H9 (cell line): ENCODE results near the gene CCR1. TPM values are rescaled to one million over a fixed set of nuclear protein-coding genes. Genes with fewer than 3 reads are reported as not detected.
A peak's percentile ranks its signal among the peaks of the same experiment; 100 is the strongest.

Experiments used
- DNase-seq: peaks from one replicate; pipeline ENCODE4 v3.0.0-alpha.2; 2017
- H2AFZ ChIP-seq: one replicate; pipeline ENCODE4 v1.6.1; 2013; ENCODE audit warnings: mild to moderate bottlenecking, low read length, control low read depth, moderate library complexity
- H2AK5ac ChIP-seq: 2 replicates; pipeline ENCODE4 v1.6.1; 2013; ENCODE audit warnings: low read length, control low read depth, mixed read lengths; ENCODE audit not compliant: insufficient read length
- H2BK120ac ChIP-seq: one replicate; pipeline ENCODE4 v1.6.1; 2013; ENCODE audit warnings: low read depth, mild to moderate bottlenecking, low read length, control low read depth, inconsistent platforms; ENCODE audit not compliant: poor library complexity, severe bottlenecking
- H2BK12ac ChIP-seq: 2 replicates; pipeline ENCODE4 v1.6.1; 2013; ENCODE audit warnings: low read length, control low read depth, mixed read lengths, low read depth; ENCODE audit not compliant: insufficient read length
- H2BK15ac ChIP-seq: 2 replicates; pipeline ENCODE4 v1.6.1; 2013; ENCODE audit warnings: low read depth, low read length, control low read depth
- H2BK20ac ChIP-seq: one replicate; pipeline ENCODE4 v1.6.1; 2013; ENCODE audit warnings: low read depth, mild to moderate bottlenecking, low read length, control low read depth, inconsistent platforms; ENCODE audit not compliant: poor library complexity, severe bottlenecking
- H2BK5ac ChIP-seq: 2 replicates; pipeline ENCODE4 v1.6.1; 2013; ENCODE audit warnings: low read length, control low read depth, mixed read lengths; ENCODE audit not compliant: insufficient read length
- H3K14ac ChIP-seq: 2 replicates; pipeline ENCODE4 v1.6.1; 2013; ENCODE audit warnings: low read length, control low read depth; ENCODE audit not compliant: insufficient read depth
- H3K18ac ChIP-seq: 2 replicates; pipeline ENCODE4 v1.6.1; 2013; ENCODE audit warnings: low read depth, mild to moderate bottlenecking, mixed read lengths, low read length, control low read depth; ENCODE audit not compliant: insufficient read length
- H3K23ac ChIP-seq: 2 replicates; pipeline ENCODE4 v1.6.1; 2013; ENCODE audit warnings: low read length, control low read depth, mixed read lengths, low read depth; ENCODE audit not compliant: insufficient read length
- H3K23me2 ChIP-seq: 2 replicates; pipeline ENCODE4 v1.6.1; 2013; ENCODE audit warnings: low read depth, mild to moderate bottlenecking, mixed read lengths, low read length, control low read depth; ENCODE audit not compliant: insufficient read length, poor library complexity, severe bottlenecking
- H3K27ac ChIP-seq: 2 replicates; pipeline ENCODE4 v1.5.1; 2013; ENCODE audit warnings: low read length, control low read depth, mixed read lengths, low read depth; ENCODE audit not compliant: insufficient read length
- H3K27me3 ChIP-seq: 2 replicates; pipeline ENCODE4 v1.6.1; 2013; ENCODE audit warnings: low read length, control low read depth, inconsistent platforms; ENCODE audit not compliant: insufficient read depth
- H3K4ac ChIP-seq: 2 replicates; pipeline ENCODE4 v1.6.1; 2013; ENCODE audit warnings: low read depth, mild to moderate bottlenecking, control low read depth, inconsistent platforms, low read length, moderate library complexity
- H3K4me1 ChIP-seq: 2 replicates; pipeline ENCODE4 v1.6.1; 2013; ENCODE audit warnings: low read length, control low read depth, inconsistent platforms; ENCODE audit not compliant: insufficient read depth
- H3K4me2 ChIP-seq: 2 replicates; pipeline ENCODE4 v1.6.1; 2013; ENCODE audit warnings: low read length, control low read depth, mixed read lengths; ENCODE audit not compliant: insufficient read length, insufficient read depth
- H3K56ac ChIP-seq: 2 replicates; pipeline ENCODE4 v1.6.1; 2013; ENCODE audit warnings: low read depth, mild to moderate bottlenecking, mixed read lengths, low read length, control low read depth; ENCODE audit not compliant: insufficient read length
- H3K79me1 ChIP-seq: 2 replicates; pipeline ENCODE4 v1.6.1; 2013; ENCODE audit warnings: low read depth, mild to moderate bottlenecking, moderate library complexity, low read length, control low read depth, inconsistent platforms; ENCODE audit not compliant: insufficient read depth, poor library complexity, severe bottlenecking
- H3K79me2 ChIP-seq: 2 replicates; pipeline ENCODE4 v1.6.1; 2013; ENCODE audit warnings: low read length, control low read depth, inconsistent platforms; ENCODE audit not compliant: insufficient read depth
- H3K9ac ChIP-seq: 2 replicates; pipeline ENCODE4 v1.6.1; 2013; ENCODE audit warnings: low read length, control low read depth, mixed read lengths; ENCODE audit not compliant: insufficient read length; ENCODE audit errors: extremely low read depth
- H3K9me3 ChIP-seq: one replicate; pipeline ENCODE4 v1.6.1; 2013; ENCODE audit warnings: low read depth, low read length, inconsistent platforms; ENCODE audit not compliant: control insufficient read depth
- H3T11ph ChIP-seq: one replicate; pipeline ENCODE4 v1.6.1; 2013; ENCODE audit warnings: mild to moderate bottlenecking, low read length, control low read depth, inconsistent platforms
- H4K20me1 ChIP-seq: one replicate; pipeline ENCODE4 v1.6.1; 2013; ENCODE audit not compliant: control insufficient read depth, insufficient read length, insufficient read depth
- H4K5ac ChIP-seq: 2 replicates; pipeline ENCODE4 v1.6.1; 2013; ENCODE audit warnings: low read depth, mild to moderate bottlenecking, mixed read lengths, low read length, control low read depth; ENCODE audit not compliant: insufficient read length
- H4K8ac ChIP-seq: replicated peaks from 2 replicates; pipeline ENCODE4 v1.6.1; 2013; ENCODE audit warnings: low read length, control low read depth, mixed read lengths, low read depth; ENCODE audit not compliant: insufficient read length
- H4K91ac ChIP-seq: 2 replicates; pipeline ENCODE4 v1.6.1; 2013; ENCODE audit warnings: low read depth, mild to moderate bottlenecking, moderate library complexity, mixed read lengths, low read length, control low read depth; ENCODE audit not compliant: insufficient read length
- H3K27ac Mint-ChIP-seq, 3 experiments: 2 replicates in 2 of 3; 3 replicates in 1 of 3; pipeline ENCODE4 v1.8.0; 2020 to 2021; ENCODE audit warnings: mixed read lengths in 3 of 3, mild to moderate bottlenecking in 1 of 3, moderate library complexity in 1 of 3
- H3K27me3 Mint-ChIP-seq: 2 replicates; pipeline ENCODE4 v1.8.0; 2021; ENCODE audit warnings: low read depth, mild to moderate bottlenecking, moderate library complexity, mixed read lengths
- H3K36me3 Mint-ChIP-seq, 3 experiments: 2 replicates in 2 of 3; 3 replicates in 1 of 3; pipeline ENCODE4 v1.8.0; 2020 to 2021; ENCODE audit warnings: low read depth in 3 of 3, mixed read lengths in 3 of 3; ENCODE audit not compliant: insufficient read depth in 1 of 3
- H3K4me1 Mint-ChIP-seq, 2 experiments: 2 replicates each; pipeline ENCODE4 v1.8.0; 2020; ENCODE audit warnings: mixed read lengths in 2 of 2
- H3K4me3 Mint-ChIP-seq, 2 experiments: 2 replicates in 1 of 2; 3 replicates in 1 of 2; pipeline ENCODE4 v1.8.0; 2020 to 2021; ENCODE audit warnings: mild to moderate bottlenecking in 2 of 2, mixed read lengths in 2 of 2, moderate library complexity in 1 of 2
- H3K9me3 Mint-ChIP-seq, 2 experiments: 2 replicates in 1 of 2; 3 replicates in 1 of 2; pipeline ENCODE4 v1.8.0; 2020; ENCODE audit warnings: mild to moderate bottlenecking in 2 of 2, mixed read lengths in 2 of 2, moderate library complexity in 1 of 2
- CTCF ChIP-seq: fragments of 200-600 bp; sonication (generic); conservative IDR thresholded peaks from 3 replicates; pipeline ENCODE4 v1.8.0; 2021; ENCODE audit warnings: antibody characterized with exemption, mild to moderate bottlenecking
- WGBS: extraction: QIAGEN DNeasy Blood & Tissue Kit; methylation state at CpG from one replicate; pipeline ENCODE4 v1.1.7; 2013; ENCODE audit warnings: missing lambda C conversion rate, low lambda C conversion rate, mixed read lengths; ENCODE audit not compliant: insufficient read length; ENCODE audit errors: extremely low coverage; 5-methylcytosine and 5-hydroxymethylcytosine counted together
- total RNA-seq: library from RNA; stranded (reverse); gene quantifications from 2 replicates; pipeline ENCODE4 v1.2.1, GENCODE V29; 2021

Gene CCR1
- total RNA-seq, 1 experiment from 2014 or later = not detected

GRCh38 chr3:46205286-46205960 lies 2.7 kb downstream of the CCR1 start:
- H3K27ac ChIP-seq = no peak overlapping the region
- no peak for TF ChIP-seq CTCF
- H3K23me2 ChIP-seq = no peaks in the 10 kb centered on the region
- no peak overlapping the region for H2AFZ ChIP-seq
- H4K5ac ChIP-seq = no peak overlapping the region
- Mint-ChIP-seq H3K4me3 (no peak overlapping the region), H3K4me1 (peaks cover 11 to 17% of the 10 kb centered on the region in 2 experiments), H3K36me3 (no peaks in the 10 kb centered on the region), H3K27ac (peak overlapping the region in 1 of 3 experiments; percentile 65; a peak in 1 of 7 replicates), H3K27me3 (peaks cover 7% of the 10 kb centered on the region), H3K9me3 (no peaks in the 10 kb centered on the region)
- no peak overlapping the region for H3K9ac ChIP-seq
- no peak overlapping the region for H3K4me2 ChIP-seq
- 0 out of 2 replicates have a peak, but pooled peaks cover 2% of the 10 kb centered on the region for H3K4me1 ChIP-seq
- H2BK15ac ChIP-seq = no peak overlapping the region
- no peak overlapping the region for H3K14ac ChIP-seq
- no peaks in the 10 kb centered on the region for H3K79me1 ChIP-seq
- no peak overlapping the region for H2BK5ac ChIP-seq
- no CpG with 5 or more reads among the region's 2 CpGs for WGBS
- no peaks in the 10 kb centered on the region for H3K79me2 ChIP-seq
- H3K18ac ChIP-seq = no peak overlapping the region
- H3K56ac ChIP-seq = no peak overlapping the region
- H3K9me3 ChIP-seq = no peaks in the 10 kb centered on the region
- H2BK120ac ChIP-seq = no peak overlapping the region
- no peaks in the 10 kb centered on the region for H3K27me3 ChIP-seq
- H2BK20ac ChIP-seq = no peak overlapping the region
- no peak overlapping the region for H3K23ac ChIP-seq
- no peak overlapping the region for H3K4ac ChIP-seq
- no peak overlapping the region for H2BK12ac ChIP-seq
- no peak overlapping the region for H3T11ph ChIP-seq
- H4K8ac ChIP-seq = no peak overlapping the region
- no peak for DNase-seq
- H4K20me1 ChIP-seq = no peaks in the 10 kb centered on the region
- no peak overlapping the region for H2AK5ac ChIP-seq
- H4K91ac ChIP-seq = no peak overlapping the region
